Omental fat pad (tissue), 4 donors: ENCODE data around the gene RAB34. TPM values are rescaled to one million over a fixed set of nuclear protein-coding genes. Genes with fewer than 3 reads are reported as not detected.

ENCODE experiments used
- ATAC-seq: fragments of 150-250 bp; one replicate; pipeline ENCODE4 v1.9.1; 2016; ENCODE audit warnings: mild to moderate bottlenecking, moderate library complexity; ENCODE audit not compliant: low FRiP score
- DNase-seq: peaks from one replicate; pipeline ENCODE4 v3.0.0-alpha.2; 2019; ENCODE audit warnings: low spot score
- total RNA-seq, 4 donors: library from RNA; depleted of rRNA; stranded (reverse); fragments of >200 nt; gene quantifications; one replicate each; pipeline ENCODE4 v1.1.0, GENCODE V29; 2016
- TF ChIP-seq, protein P1 (sequence below), 3 donors: fragments of 450-650 bp; IDR thresholded peaks; one replicate each; pipeline ENCODE4 v1.5.1; 2016 to 2017; ENCODE audit warnings: antibody characterized with exemption in 3 of 3, mild to moderate bottlenecking in 3 of 3, moderate library complexity in 2 of 3

RAB34 gene
- total RNA-seq, 4 donors from 2014 or later = 90.4 to 112 (median 101) TPM

DNA sequence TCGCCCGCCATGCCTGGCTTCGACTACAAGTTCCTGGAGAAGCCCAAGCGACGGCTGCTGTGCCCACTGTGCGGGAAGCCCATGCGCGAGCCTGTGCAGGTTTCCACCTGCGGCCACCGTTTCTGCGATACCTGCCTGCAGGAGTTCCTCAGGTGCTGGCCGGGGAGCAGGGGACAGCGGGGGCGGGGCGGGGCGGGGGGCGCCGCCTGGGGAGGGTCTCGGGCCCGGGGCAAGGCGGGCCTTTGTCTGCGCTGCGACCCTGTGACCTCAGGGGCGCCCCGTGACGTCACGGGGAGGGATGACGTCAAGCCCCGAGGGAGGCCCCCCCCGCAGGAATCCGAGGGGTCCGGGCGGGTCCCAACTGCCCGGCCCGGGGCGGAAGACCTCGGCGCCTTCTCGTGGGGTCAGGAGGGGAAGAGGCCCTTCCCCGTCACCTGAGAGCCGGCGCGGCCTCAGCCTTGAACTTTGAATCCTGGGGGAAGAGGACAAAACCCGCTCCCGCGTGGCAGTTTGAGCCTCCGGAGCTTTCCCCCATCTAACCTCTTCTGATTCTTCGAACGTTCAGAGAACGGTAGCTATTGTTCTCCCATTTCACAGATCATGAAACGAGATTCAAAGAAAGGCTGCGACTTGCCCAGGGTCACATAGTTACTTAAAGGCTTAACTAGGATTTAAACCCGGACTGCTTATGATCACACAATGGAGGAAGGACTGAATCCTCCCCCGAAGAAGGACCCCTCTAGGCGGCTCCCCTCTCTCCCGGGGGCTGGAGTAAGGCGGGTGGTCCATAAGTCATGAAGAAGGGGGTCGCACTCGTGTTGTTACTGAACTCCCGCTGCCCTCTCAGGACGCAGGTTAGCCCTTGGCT, 26.7 kb upstream of the RAB34 start:
- peak; percentile 22 for ATAC-seq
- TF ChIP-seq, protein P1, sequence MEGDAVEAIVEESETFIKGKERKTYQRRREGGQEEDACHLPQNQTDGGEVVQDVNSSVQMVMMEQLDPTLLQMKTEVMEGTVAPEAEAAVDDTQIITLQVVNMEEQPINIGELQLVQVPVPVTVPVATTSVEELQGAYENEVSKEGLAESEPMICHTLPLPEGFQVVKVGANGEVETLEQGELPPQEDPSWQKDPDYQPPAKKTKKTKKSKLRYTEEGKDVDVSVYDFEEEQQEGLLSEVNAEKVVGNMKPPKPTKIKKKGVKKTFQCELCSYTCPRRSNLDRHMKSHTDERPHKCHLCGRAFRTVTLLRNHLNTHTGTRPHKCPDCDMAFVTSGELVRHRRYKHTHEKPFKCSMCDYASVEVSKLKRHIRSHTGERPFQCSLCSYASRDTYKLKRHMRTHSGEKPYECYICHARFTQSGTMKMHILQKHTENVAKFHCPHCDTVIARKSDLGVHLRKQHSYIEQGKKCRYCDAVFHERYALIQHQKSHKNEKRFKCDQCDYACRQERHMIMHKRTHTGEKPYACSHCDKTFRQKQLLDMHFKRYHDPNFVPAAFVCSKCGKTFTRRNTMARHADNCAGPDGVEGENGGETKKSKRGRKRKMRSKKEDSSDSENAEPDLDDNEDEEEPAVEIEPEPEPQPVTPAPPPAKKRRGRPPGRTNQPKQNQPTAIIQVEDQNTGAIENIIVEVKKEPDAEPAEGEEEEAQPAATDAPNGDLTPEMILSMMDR (IDR thresholded peaks at IDR 0.05) = no peak
- DNase-seq = peak; percentile 46

DNA sequence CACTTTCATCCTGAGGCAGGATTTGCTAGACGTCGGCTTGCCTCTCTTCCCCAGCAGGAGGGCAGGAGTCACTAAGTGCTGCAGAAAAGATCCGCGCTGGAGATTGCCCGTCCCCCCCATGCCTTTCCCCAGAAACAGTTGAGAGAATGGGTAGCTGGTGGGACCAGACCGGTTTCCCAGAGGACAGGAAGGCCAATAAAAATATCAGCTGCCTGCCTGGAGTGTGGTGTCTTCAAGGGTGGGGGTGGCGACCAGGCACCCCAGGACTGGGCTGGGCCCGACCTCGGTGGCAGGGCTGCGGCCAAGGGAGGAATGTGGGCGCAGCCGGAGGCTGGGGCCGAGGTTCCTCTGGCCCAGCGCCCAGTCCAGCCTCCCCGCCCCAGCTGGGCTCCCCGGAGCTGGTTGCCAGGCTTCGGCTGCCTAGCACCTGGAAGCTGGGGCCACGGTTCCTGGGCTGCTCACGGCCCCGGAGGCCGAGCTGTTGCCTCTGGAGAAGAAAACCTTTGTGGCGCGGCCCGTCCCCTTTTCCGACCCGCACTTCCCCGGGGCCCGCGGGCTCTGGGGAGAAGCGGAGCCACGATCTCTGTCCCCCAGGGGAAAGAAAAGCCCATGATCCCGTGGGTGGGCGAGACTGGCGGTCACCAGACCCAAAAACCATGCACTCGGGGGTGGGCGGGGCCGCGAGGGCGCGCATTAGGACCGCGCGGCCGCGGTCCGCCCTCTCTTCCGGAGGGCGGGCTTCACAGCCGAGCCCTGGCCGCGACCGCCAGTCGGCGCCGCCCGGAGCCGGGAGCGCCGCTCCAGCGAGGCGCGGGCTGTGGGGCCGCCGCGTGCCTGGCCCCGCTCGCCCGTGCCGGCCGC, 25.8 kb upstream of the RAB34 start, which contains the start of gene TRAF4:
TSS of gene TRAF4 (plus strand) at position 769 of the 861 bp plus-strand sequence. CDS start 102 bp downstream, outside the sequence.
- TF ChIP-seq, protein P1 (IDR thresholded peaks at IDR 0.05) = no peak
- ATAC-seq (peak; percentile 83), DNase-seq (peak; percentile 52)

DNA sequence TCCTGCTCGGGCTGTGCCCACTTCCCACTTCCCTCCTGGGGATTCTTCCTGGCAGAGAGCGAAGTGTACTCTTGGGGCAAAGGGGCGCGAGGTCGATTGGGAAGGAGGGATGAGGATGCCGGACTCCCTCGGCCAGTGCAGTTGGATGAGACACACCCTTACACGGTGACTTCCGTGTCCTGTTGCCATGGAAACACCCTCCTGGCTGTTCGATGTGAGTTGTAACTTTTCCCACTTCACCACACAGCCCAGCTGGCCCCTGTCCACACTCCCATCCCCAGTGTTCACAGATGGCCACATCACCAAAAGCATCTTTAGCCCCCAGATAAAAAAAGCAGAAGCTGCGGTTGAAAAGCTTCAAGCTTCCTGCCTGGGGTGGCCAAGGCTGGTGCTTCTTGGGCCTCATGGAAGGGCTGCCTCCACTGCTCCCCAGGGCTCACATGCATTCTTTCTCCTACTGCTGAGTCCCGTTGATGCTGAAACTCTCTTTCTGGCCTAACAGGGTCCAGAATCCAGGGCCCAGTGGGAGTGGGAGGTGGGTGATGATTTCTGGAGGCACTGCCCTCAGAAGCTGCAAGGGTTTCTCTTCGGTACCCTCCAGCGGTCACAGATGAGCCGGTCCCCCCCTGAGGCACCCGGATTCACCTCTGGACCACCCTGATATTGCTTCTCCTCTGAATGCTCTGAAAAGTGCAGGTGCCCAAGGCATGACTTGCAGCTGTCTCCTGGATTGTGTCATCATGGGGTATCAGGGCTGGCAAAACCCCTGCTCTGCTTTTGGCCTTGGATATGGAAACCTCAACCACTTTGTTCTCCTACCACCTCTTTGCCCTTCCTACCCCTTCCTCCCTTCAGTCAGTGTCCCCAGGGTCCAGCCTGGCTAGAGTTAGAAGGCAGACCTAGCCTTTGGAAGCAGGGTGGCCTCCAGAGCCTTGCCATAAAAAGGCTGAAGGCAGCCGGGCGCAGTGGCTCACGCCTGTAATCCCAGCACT, 24.0 kb upstream of the RAB34 start:
- TF ChIP-seq, protein P1 (IDR thresholded peaks at IDR 0.05) = no peak
- DNase-seq (no peak), ATAC-seq (no peak)

DNA sequence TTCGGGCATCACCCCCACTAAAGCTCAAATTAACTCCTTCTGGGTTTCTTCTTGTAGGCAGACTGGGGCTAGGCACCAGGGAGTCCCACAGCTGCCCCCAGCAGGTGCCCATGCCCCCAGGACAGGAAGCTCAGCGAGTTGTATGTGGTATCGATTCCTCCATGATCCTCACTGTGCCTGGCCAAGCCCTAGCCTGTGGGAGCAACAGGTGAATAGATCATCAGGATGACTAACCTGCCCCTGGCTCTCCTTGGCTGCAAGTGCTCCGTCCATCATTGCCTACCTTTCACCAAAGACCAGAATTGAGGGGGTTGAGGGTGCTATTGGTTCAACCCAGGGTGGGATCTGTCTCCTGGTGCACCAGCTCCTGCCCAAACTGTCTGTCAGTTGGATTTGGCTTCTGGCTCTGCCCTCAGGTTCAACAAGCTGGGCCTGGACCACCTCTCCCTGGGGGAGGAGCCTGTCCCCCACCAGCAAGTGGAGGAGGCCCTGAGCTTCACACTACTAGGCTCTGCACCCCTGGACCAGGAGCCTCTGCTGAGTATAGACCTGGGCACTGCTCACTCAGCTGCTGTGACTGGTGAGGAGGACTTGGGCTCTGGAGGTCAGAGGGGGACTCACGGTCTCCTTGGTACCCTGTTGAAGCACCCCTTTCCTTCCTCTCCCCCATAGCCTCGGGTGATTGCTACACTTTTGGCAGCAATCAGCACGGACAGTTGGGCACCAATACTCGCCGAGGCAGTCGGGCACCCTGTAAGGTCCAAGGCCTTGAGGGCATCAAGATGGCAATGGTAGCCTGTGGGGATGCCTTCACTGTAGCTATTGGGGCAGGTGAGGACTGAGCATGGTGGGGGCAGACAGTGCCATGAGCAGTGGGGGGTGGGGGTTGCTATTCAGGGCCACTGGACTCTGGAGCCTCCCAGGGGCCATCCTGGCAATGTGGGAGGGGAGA, 23.0 kb upstream of the RAB34 start:
- ATAC-seq (no peak), DNase-seq (no peak)
- TF ChIP-seq, protein P1 (IDR thresholded peaks at IDR 0.05) = no peak

DNA sequence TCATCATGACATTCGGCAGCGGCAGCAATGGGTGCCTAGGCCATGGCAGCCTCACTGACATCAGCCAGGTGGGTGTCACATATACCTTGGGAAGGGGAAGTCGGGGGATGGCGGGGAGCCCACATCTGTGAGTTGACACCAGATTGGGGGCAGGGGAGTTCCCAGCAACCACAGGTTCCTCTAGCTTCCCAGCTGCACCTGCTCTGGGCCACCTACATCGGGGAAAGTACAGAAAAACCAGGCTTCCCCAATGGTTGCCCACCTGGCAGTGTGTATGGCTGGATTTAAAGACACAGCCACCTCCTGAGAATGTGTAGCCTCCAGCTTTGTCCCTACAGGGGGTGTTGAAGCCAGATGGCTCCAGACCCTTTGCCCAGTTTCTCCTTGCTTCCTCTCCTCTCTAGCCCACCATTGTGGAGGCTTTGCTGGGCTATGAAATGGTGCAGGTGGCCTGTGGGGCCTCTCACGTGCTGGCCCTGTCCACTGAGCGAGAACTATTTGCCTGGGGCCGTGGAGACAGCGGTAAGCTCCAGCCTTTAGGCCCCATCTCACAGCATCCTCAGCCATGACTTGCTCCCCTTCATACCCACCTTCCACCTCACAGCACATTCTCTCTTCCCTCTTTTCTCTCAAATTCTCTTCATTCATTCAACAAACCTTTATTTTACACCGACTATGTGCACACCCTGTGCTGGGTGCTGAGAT, 21.2 kb upstream of the RAB34 start:
- ATAC-seq (no peak), DNase-seq (no peak)
- TF ChIP-seq, protein P1 (IDR thresholded peaks at IDR 0.05) = no peak
